IPS DF 6.9 (cell line): ENCODE results near the gene MCL1.
A peak's percentile ranks its signal among the peaks of the same experiment; 100 is the strongest.

Experiments
- DNase-seq: peaks from one replicate; pipeline ENCODE4 v3.0.0-alpha.2; 2013; ENCODE audit warnings: low read depth, low spot score
- H3K27ac ChIP-seq: one replicate; pipeline ENCODE4 v1.5.1; 2013; ENCODE audit warnings: low read length, control low read depth
- H3K27me3 ChIP-seq: 2 replicates; pipeline ENCODE4 v1.6.1; 2013; ENCODE audit warnings: mild to moderate bottlenecking, low read length; ENCODE audit not compliant: control insufficient read depth, insufficient read depth
- H3K36me3 ChIP-seq: 2 replicates; pipeline ENCODE4 v1.6.1; 2013; ENCODE audit warnings: low read length; ENCODE audit not compliant: control insufficient read depth, insufficient read depth
- H3K4me1 ChIP-seq: 2 replicates; pipeline ENCODE4 v1.6.1; 2013; ENCODE audit warnings: low read length; ENCODE audit not compliant: control insufficient read depth, insufficient read depth
- H3K4me3 ChIP-seq: 2 replicates; pipeline ENCODE4 v1.5.1; 2013; ENCODE audit warnings: mild to moderate bottlenecking, low read length
- H3K9me3 ChIP-seq: 2 replicates; pipeline ENCODE4 v1.6.1; 2013; ENCODE audit warnings: low read length, inconsistent platforms; ENCODE audit not compliant: control insufficient read depth, insufficient read depth
- WGBS: extraction: QIAGEN DNeasy Blood & Tissue Kit; methylation state at CpG from one replicate; pipeline ENCODE4 v1.1.7; 2013; ENCODE audit warnings: mixed read lengths, missing lambda C conversion rate; ENCODE audit not compliant: insufficient read length, insufficient coverage; 5-methylcytosine and 5-hydroxymethylcytosine counted together

The MCL1 gene

GRCh38 chr1:150562446-150563339, 16.7 kb downstream of the MCL1 start:
- peaks cover 12% of the 10 kb centered on the region; the same call in 1 of the 2 replicates for H3K4me1 ChIP-seq
- no peak overlapping the region; the same call in 1 of the 2 replicates for H3K4me3 ChIP-seq
- H3K27ac ChIP-seq = no peak overlapping the region
- no CpG with 5 or more reads among the region's 4 CpGs for WGBS
- DNase-seq = no peak
- no peaks in the 10 kb centered on the region for H3K9me3 ChIP-seq
- H3K36me3 ChIP-seq = no peaks in the 10 kb centered on the region
- H3K27me3 ChIP-seq = no peaks in the 10 kb centered on the region

DNA sequence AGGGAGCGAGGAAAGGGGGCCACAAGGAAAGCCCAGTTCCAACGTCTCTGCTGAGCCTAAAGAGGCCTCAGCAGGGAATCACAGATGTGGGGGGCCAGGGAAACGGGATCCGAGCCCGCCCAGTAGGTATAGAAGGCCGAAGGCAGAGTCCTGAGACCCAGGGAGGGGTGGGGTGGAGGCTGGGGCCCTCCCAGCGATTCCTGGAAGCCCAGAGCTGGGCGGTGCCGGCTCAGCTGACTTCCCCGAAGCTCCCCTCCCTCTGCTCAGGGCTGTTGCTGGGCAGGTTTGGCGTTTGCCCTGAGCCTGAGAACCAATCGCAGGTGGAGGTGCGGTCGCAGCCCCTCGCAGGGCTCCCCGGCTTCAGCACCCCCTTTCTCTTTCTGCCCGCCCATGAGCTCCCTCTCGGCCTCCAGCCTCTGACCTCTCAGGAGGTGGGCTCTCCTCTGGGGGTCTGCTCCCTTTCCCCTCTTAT, 17.4 kb downstream of the MCL1 start:
- no peaks in the 10 kb centered on the region for H3K36me3 ChIP-seq
- no CpG with 5 or more reads among the region's 18 CpGs for WGBS
- H3K4me1 ChIP-seq = peaks cover 10% of the 10 kb centered on the region; the same call in 1 of the 2 replicates
- peak overlapping the region; percentile 53; the same call in 1 of the 2 replicates for H3K4me3 ChIP-seq
- no peak for DNase-seq
- H3K9me3 ChIP-seq = no peaks in the 10 kb centered on the region
- H3K27ac ChIP-seq = no peak overlapping the region
- H3K27me3 ChIP-seq = no peaks in the 10 kb centered on the region

DNA sequence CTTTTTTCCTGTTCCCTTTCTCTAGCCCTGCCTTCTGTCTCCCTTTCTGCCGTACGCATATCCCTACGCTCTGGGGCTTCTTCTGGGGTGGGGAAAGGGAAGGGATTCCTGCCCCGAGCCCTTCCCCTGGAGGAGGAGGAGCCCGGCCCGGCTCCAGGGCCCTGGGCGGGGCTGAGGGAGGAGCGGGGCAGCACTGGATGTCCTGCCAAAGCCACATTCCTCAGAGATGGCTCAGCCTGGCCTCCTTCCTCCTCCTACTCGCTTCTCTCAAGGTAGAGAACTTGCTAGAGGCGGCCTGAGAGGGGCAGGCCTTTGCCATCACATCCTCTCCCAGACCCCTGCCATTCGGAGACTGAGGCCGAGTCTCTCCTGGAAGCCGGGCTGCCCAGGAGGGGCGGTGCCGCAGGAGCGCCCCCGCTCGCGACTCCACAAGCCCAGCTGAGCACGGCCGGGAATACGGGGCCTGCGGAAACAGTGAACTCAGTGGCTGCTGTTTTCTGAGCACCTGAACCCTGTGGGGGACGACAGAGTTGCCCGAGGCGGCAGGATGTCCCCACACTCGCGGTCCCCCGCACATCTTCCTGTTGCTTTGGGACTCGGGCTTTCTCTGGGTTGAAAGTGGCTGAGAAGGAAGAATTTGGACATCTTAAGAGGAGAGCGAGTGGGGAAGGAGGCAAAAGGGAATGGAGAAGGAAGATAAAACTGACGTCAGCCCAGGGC, 18.0 kb downstream of the MCL1 start:
- H3K27me3 ChIP-seq = no peaks in the 10 kb centered on the region
- WGBS = no CpG with 5 or more reads among the region's 32 CpGs
- no peak for DNase-seq
- H3K9me3 ChIP-seq = no peaks in the 10 kb centered on the region
- H3K27ac ChIP-seq = no peak overlapping the region
- peak overlapping the region; percentile 53; the same call in 1 of the 2 replicates for H3K4me3 ChIP-seq
- H3K4me1 ChIP-seq = peaks cover 7% of the 10 kb centered on the region; the same call in 1 of the 2 replicates
- no peaks in the 10 kb centered on the region for H3K36me3 ChIP-seq

- H3K36me3 ChIP-seq = no peaks in the 10 kb centered on the region
- no CpG with 5 or more reads among the region's 17 CpGs for WGBS
Observed at GRCh38 chr1:150560576-150561253, 18.7 kb downstream of the MCL1 start.

GRCh38 chr1:150560011-150560438, 19.4 kb downstream of the MCL1 start:
- peaks cover 7% of the 10 kb centered on the region; the same call in 1 of the 2 replicates for H3K4me1 ChIP-seq
- no CpG with 5 or more reads among the region's 9 CpGs for WGBS
- no peak overlapping the region for H3K4me3 ChIP-seq
- DNase-seq = no peak
- no peaks in the 10 kb centered on the region for H3K36me3 ChIP-seq
- no peak overlapping the region for H3K27ac ChIP-seq
- H3K27me3 ChIP-seq = no peaks in the 10 kb centered on the region
- H3K9me3 ChIP-seq = no peaks in the 10 kb centered on the region

More at GRCh38 chr1:150560576-150561253, 18.7 kb downstream of the MCL1 start:
- Histone ChIP-seq H3K4me1 (peaks cover 7% of the 10 kb centered on the region; the same call in 1 of the 2 replicates), H3K27me3 (no peaks in the 10 kb centered on the region), H3K4me3 (peak overlapping the region; percentile 53; the same call in 1 of the 2 replicates), H3K9me3 (no peaks in the 10 kb centered on the region), H3K27ac (no peak overlapping the region)
- no peak for DNase-seq

DNA sequence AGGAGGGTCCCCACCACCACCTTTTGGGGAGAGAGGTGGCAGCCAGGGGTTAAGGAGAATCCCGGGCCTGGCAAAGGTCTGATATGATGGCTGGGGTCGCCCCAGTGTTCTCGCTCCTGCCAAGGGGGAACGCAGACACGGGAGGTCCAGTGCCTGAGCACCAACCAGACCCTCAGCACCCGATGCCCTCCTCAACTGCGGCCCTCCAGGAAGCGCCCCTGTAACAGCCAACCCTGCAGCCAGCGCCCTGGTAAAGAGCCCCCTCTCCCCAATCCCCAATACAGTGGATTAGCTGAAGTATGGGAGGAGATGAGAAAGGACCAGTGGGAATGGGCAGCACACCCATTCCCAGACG, 19.8 kb downstream of the MCL1 start:
- WGBS = no CpG with 5 or more reads among the region's 10 CpGs
- H3K9me3 ChIP-seq = no peaks in the 10 kb centered on the region
- H3K27me3 ChIP-seq = no peaks in the 10 kb centered on the region
- H3K4me1 ChIP-seq = peaks cover 7% of the 10 kb centered on the region; the same call in 1 of the 2 replicates
- no peaks in the 10 kb centered on the region for H3K36me3 ChIP-seq
- H3K4me3 ChIP-seq = no peak overlapping the region
- no peak for DNase-seq
- H3K27ac ChIP-seq = no peak overlapping the region

DNA sequence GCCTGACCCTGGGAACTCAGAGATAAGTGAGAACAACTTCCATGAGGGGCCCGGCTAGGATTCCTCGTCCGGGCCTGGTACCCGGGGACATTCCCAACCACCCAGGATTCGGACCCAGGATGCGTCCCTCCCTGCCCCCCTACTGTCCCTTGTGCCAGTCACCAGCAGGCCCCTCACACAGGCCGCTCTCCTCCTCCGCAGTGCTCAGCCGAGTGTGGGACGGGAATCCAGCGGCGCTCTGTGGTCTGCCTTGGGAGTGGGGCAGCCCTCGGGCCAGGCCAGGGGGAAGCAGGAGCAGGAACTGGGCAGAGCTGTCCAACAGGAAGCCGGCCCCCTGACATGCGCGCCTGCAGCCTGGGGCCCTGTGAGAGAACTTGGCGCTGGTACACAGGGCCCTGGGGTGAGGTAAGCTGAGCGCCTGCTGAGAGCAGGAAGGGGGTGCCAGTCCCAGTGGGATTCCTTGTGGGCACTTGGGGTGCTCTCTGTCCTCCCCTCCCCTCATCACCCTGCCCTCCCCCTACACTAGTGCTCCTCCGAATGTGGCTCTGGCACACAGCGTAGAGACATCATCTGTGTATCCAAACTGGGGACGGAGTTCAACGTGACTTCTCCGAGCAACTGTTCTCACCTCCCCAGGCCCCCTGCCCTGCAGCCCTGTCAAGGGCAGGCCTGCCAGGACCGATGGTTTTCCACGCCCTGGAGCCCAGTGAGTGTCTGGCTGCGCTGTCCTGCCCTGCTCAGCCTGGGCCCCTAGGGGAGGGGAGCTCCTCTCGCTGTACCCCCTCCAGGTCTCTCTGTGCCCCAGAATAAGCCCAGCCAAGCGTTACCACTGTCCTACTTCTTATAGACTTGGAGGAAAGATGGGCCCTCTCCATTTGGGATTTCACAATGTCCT, 20.4 kb downstream of the MCL1 start:
- peaks cover 7% of the 10 kb centered on the region; the same call in 1 of the 2 replicates for H3K4me1 ChIP-seq
- WGBS = no CpG with 5 or more reads among the region's 28 CpGs
- H3K4me3 ChIP-seq = no peak overlapping the region
- no peaks in the 10 kb centered on the region for H3K9me3 ChIP-seq
- no peak overlapping the region for H3K27ac ChIP-seq
- no peaks in the 10 kb centered on the region for H3K36me3 ChIP-seq
- DNase-seq = no peak
- no peaks in the 10 kb centered on the region for H3K27me3 ChIP-seq

- DNase-seq = no peak
- no CpG with 5 or more reads among the region's 15 CpGs for WGBS
- Histone ChIP-seq H3K27ac (no peak overlapping the region), H3K9me3 (no peaks in the 10 kb centered on the region), H3K27me3 (no peaks in the 10 kb centered on the region), H3K4me1 (peaks cover 7% of the 10 kb centered on the region; the same call in 1 of the 2 replicates), H3K36me3 (no peaks in the 10 kb centered on the region), H3K4me3 (no peak overlapping the region)
Observed at GRCh38 chr1:150558303-150558704, 21.1 kb downstream of the MCL1 start.

- H3K27me3 ChIP-seq = no peaks in the 10 kb centered on the region
- H3K36me3 ChIP-seq = no peaks in the 10 kb centered on the region
- no peaks in the 10 kb centered on the region for H3K9me3 ChIP-seq
- WGBS = no CpG with 5 or more reads among the region's 15 CpGs
- H3K4me1 ChIP-seq = peaks cover 7% of the 10 kb centered on the region; the same call in 1 of the 2 replicates
- H3K4me3 ChIP-seq = no peak overlapping the region
- no peak overlapping the region for H3K27ac ChIP-seq
- no peak for DNase-seq
Observed at GRCh38 chr1:150557813-150558212, 21.6 kb downstream of the MCL1 start.
